Measurements from ENCODE around the gene TULP1. TPM values are rescaled to one million over a fixed set of nuclear protein-coding genes. Genes with fewer than 3 reads are reported as not detected.

TULP1 gene
- total RNA-seq, 1 experiment from 2014 or later, result not detected

DNA sequence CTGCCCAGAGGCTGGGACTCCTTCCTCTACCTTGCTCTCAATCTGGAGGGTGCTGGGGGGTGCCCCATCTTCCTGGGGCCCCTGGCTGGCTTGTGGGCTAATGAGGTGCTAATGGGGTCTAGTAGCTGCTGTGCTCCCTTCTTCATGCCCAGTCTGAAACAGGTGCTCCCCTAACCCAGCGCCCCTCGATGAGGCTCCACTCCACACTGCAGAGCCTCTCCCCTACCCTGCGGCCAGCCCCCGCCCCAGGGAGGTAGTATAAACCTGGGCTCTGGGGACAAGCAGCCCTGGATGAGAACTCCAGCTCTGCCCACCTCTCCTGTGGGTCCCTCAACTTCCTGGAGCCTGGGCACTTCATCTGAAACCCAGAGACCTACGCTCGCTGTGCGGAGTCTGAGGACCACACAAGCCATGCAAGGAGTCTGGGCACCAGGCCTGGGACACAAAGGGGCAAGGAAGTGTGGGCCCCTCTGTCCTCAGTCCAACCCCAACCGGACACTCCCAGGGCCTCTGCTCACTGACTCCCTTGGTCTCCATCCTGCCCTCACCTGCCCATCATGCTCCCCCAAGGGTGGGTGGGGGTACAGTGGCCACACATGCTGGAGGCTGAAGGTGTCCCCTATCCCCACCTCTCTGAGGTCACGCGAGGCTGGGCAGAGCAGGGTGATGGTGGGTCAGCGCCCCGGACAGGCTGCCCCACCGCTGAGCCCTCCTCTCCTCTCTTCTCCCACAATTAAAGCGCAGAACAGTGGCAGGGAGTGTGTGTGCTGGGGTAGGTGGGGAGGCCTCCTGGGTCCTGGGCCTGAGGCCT lies 38.4 kb downstream of the TULP1 start:
- intact Hi-C loops (cut with micrococcal nuclease), result no loop called here
- CTCF ChIA-PET, result interaction anchor here (1.6 kb wide), 1 partner anchor 133 kb away, joined by 5 read pairs; no protein-coding TSS in a partner anchor

DNA sequence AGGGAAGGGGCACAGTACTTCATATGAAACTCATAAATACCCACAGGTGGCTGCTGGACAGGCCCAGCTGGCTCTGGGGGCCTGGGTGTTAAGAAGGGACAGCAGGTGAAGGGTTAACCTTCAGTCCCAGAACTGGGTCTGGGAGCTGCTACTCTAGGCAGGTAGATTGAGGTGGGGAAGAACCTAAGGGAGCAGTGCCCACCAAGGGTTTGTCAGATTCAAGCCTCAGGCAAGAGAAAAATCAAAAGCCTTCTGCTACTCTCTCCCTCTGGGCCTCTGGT lies 38.9 kb downstream of the TULP1 start:
- no TSS peak for BruUV-seq (replicated peaks)
- Histone ChIP-seq H3K36me3 (ENCODE audit: control insufficient read depth in 1 of 2, insufficient read depth in 2 of 2, low read length in 2 of 2) (peaks cover 16 to 36% of the 10 kb centered on the region in 2 experiments; a peak in 3 of 4 replicates), H3K4me3 (replicated peaks in 1 of 2; ENCODE audit: low read depth in 1 of 2, low read length in 2 of 2) (no peak overlapping the region), H3K4me2 (ENCODE audit: low read length) (no peak overlapping the region), H3K27me3 (ENCODE audit: insufficient read depth, low read length) (no peaks in the 10 kb centered on the region), H3K79me2 (ENCODE audit: insufficient read depth, low read length) (peaks cover 35% of the 10 kb centered on the region), H3K9me3 (ENCODE audit: control insufficient read depth in 1 of 2, insufficient read depth in 1 of 2, low read depth in 1 of 2, low read length in 2 of 2) (no peaks in the 10 kb centered on the region), H3K9ac (ENCODE audit: low read length) (no peak overlapping the region), H3K27ac (ENCODE audit: low read depth, low read length) (peak overlapping the region; percentile 46), H4K20me1 (ENCODE audit: insufficient read depth) (peaks cover 36% of the 10 kb centered on the region; the same call in 1 of the 2 replicates), H2AFZ (ENCODE audit: low read depth, low read length, poor library complexity, severe bottlenecking) (no peak overlapping the region), H3K9me2 (ENCODE audit: insufficient read depth) (no peaks in the 10 kb centered on the region), H3K4me1 (ENCODE audit: control insufficient read depth in 1 of 2, insufficient read depth in 2 of 2, low read length in 2 of 2) (peaks cover 11 to 24% of the 10 kb centered on the region in 2 experiments; a peak in 3 of 4 replicates)
- ChIA-PET CTCF (interaction anchor here (0.9 to 1.6 kb wide), 3 partner anchors 11 to 263 kb away, joined by 3 to 5 read pairs (median 3); no protein-coding TSS in a partner anchor), RAD21 (ENCODE audit: low non-redundant PET in 1 of 2, low total read pairs in 2 of 2, uncharacterized antibody in 2 of 2, unreplicated experiment in 2 of 2) (interaction anchor here in 1 of 2 experiments (1.3 kb wide), 1 partner anchor 24 kb away, joined by 3 read pairs; no protein-coding TSS in a partner anchor), POLR2A (interaction anchor here (0.6 to 4.1 kb wide), 3 partner anchors 12 to 309 kb away, joined by 4 to 48 read pairs (median 4); no protein-coding TSS in a partner anchor)
- intact Hi-C loops (cut with micrococcal nuclease), result no loop called here
- ATAC-seq (peak; percentile 14; the same call in 1 of the 2 replicates), DNase-seq (ENCODE audit: low read depth, low spot score) (no peak)
- TF ChIP-seq TCF7L2 (IDR thresholded peaks at IDR 0.05; ENCODE audit: borderline replicate concordance, extremely low read depth, insufficient read depth, insufficient read length), result no peak
- no peak for TF ChIP-seq CBX3 (IDR thresholded peaks at IDR 0.05; ENCODE audit: low read depth)
- no peak for TF ChIP-seq EZH2phosphoT487 (IDR thresholded peaks at IDR 0.05; ENCODE audit: borderline replicate concordance)
- TF ChIP-seq, protein P1, sequence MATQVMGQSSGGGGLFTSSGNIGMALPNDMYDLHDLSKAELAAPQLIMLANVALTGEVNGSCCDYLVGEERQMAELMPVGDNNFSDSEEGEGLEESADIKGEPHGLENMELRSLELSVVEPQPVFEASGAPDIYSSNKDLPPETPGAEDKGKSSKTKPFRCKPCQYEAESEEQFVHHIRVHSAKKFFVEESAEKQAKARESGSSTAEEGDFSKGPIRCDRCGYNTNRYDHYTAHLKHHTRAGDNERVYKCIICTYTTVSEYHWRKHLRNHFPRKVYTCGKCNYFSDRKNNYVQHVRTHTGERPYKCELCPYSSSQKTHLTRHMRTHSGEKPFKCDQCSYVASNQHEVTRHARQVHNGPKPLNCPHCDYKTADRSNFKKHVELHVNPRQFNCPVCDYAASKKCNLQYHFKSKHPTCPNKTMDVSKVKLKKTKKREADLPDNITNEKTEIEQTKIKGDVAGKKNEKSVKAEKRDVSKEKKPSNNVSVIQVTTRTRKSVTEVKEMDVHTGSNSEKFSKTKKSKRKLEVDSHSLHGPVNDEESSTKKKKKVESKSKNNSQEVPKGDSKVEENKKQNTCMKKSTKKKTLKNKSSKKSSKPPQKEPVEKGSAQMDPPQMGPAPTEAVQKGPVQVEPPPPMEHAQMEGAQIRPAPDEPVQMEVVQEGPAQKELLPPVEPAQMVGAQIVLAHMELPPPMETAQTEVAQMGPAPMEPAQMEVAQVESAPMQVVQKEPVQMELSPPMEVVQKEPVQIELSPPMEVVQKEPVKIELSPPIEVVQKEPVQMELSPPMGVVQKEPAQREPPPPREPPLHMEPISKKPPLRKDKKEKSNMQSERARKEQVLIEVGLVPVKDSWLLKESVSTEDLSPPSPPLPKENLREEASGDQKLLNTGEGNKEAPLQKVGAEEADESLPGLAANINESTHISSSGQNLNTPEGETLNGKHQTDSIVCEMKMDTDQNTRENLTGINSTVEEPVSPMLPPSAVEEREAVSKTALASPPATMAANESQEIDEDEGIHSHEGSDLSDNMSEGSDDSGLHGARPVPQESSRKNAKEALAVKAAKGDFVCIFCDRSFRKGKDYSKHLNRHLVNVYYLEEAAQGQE (IDR thresholded peaks at IDR 0.05; ENCODE audit: low read depth), result no peak
- TF ChIP-seq, protein P2, sequence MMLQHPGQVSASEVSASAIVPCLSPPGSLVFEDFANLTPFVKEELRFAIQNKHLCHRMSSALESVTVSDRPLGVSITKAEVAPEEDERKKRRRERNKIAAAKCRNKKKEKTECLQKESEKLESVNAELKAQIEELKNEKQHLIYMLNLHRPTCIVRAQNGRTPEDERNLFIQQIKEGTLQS (IDR thresholded peaks at IDR 0.05), result no peak
- TF ChIP-seq JUND (IDR thresholded peaks at IDR 0.05), result no peak
- no peak for TF ChIP-seq SP1 (IDR thresholded peaks at IDR 0.05; ENCODE audit: low read depth)
- no peak for TF ChIP-seq SIN3A (IDR thresholded peaks at IDR 0.05; ENCODE audit: low read depth)
- TF ChIP-seq POLR2AphosphoS5 (IDR thresholded peaks at IDR 0.05; ENCODE audit: low read depth, low read length), result no peak; the same call in 1 of the 2 replicates
- TF ChIP-seq EZH2 (IDR thresholded peaks at IDR 0.05), result no peak
- TF ChIP-seq YY1 (IDR thresholded peaks at IDR 0.05; ENCODE audit: extremely low read depth, insufficient replicate concordance, low read depth, low read length), result no peak
- no peak for TF ChIP-seq ELF1 (IDR thresholded peaks at IDR 0.05; ENCODE audit: borderline replicate concordance, low read depth)

More for the DNA sequence above, 38.4 kb downstream of the TULP1 start:
- Histone ChIP-seq H3K79me2 (ENCODE audit: insufficient read depth, low read length) (peaks cover 30% of the 10 kb centered on the region), H3K9ac (ENCODE audit: low read length) (no peak overlapping the region), H4K20me1 (ENCODE audit: insufficient read depth) (peaks cover 36% of the 10 kb centered on the region; the same call in 1 of the 2 replicates), H3K4me3 (replicated peaks in 1 of 2; ENCODE audit: low read depth in 1 of 2, low read length in 2 of 2) (no peak overlapping the region), H3K27me3 (ENCODE audit: insufficient read depth, low read length) (no peaks in the 10 kb centered on the region), H3K9me2 (ENCODE audit: insufficient read depth) (no peaks in the 10 kb centered on the region), H2AFZ (ENCODE audit: low read depth, low read length, poor library complexity, severe bottlenecking) (no peak overlapping the region), H3K27ac (ENCODE audit: low read depth, low read length) (peak overlapping the region; percentile 46), H3K9me3 (ENCODE audit: control insufficient read depth in 1 of 2, insufficient read depth in 1 of 2, low read depth in 1 of 2, low read length in 2 of 2) (no peaks in the 10 kb centered on the region), H3K4me2 (ENCODE audit: low read length) (no peak overlapping the region), H3K36me3 (ENCODE audit: control insufficient read depth in 1 of 2, insufficient read depth in 2 of 2, low read length in 2 of 2) (peaks cover 16 to 31% of the 10 kb centered on the region in 2 experiments; a peak in 3 of 4 replicates), H3K4me1 (ENCODE audit: control insufficient read depth in 1 of 2, insufficient read depth in 2 of 2, low read length in 2 of 2) (peaks cover 11 to 24% of the 10 kb centered on the region in 2 experiments; a peak in 3 of 4 replicates)
- ATAC-seq, result peak; percentile 26
- DNase-seq (ENCODE audit: low read depth, low spot score), result no peak
- BruUV-seq (replicated peaks), result no TSS peak
- TF ChIP-seq, protein P2 (IDR thresholded peaks at IDR 0.05), result no peak
- no peak for TF ChIP-seq SIN3A (IDR thresholded peaks at IDR 0.05; ENCODE audit: low read depth)
- no peak for TF ChIP-seq FOSL1 (IDR thresholded peaks at IDR 0.05; ENCODE audit: low read depth)
- TF ChIP-seq EGR1 (IDR thresholded peaks at IDR 0.05; ENCODE audit: low read depth), result no peak
- no peak for TF ChIP-seq POLR2A (IDR thresholded peaks at IDR 0.05; ENCODE audit: borderline replicate concordance, extremely low read depth, insufficient read depth, insufficient read length)
- no peak; the same call in 1 of the 2 replicates for TF ChIP-seq POLR2AphosphoS5 (IDR thresholded peaks at IDR 0.05; ENCODE audit: low read depth, low read length)
- ChIA-PET POLR2A (interaction anchor here (0.6 to 4.1 kb wide), 3 partner anchors 12 to 308 kb away, joined by 4 to 48 read pairs (median 4); no protein-coding TSS in a partner anchor), RAD21 (ENCODE audit: low non-redundant PET in 1 of 2, low total read pairs in 2 of 2, uncharacterized antibody in 2 of 2, unreplicated experiment in 2 of 2) (interaction anchor here in 1 of 2 experiments (1.3 kb wide), 1 partner anchor 23 kb away, joined by 3 read pairs; no protein-coding TSS in a partner anchor)

All from HCT116 (cell line).